ENCODE measurements around the gene GPATCH1.

GPATCH1 gene

GRCh38 chr19:33168528-33168927 is 87.5 kb downstream of the GPATCH1 start:
- Mint-ChIP-seq H3K4me1 (peaks cover 10% of the 10 kb centered on the region), H3K27ac (no peak overlapping the region), H3K36me3 (peaks cover 25% of the 10 kb centered on the region), H3K9me3 (peaks cover 12% of the 10 kb centered on the region), H3K27me3 (no peaks in the 10 kb centered on the region), H3K4me3 (no peak overlapping the region)
- DNase-seq (ENCODE audit: low spot score in 2 of 2) (no peak), ATAC-seq (ENCODE audit: low read depth) (no peak)

GRCh38 chr19:33171222-33171795 is 90.3 kb downstream of the GPATCH1 start:
- no peak overlapping the region for H3K4me3 Mint-ChIP-seq
- peaks cover 18% of the 10 kb centered on the region for H3K36me3 Mint-ChIP-seq
- no peak for ATAC-seq (ENCODE audit: low read depth)
- H3K27ac Mint-ChIP-seq: no peak overlapping the region
- DNase-seq (ENCODE audit: low spot score in 2 of 2): no peak
- no peaks in the 10 kb centered on the region for H3K27me3 Mint-ChIP-seq
- peaks cover 14% of the 10 kb centered on the region for H3K4me1 Mint-ChIP-seq
- peaks cover 12% of the 10 kb centered on the region for H3K9me3 Mint-ChIP-seq

DNA sequence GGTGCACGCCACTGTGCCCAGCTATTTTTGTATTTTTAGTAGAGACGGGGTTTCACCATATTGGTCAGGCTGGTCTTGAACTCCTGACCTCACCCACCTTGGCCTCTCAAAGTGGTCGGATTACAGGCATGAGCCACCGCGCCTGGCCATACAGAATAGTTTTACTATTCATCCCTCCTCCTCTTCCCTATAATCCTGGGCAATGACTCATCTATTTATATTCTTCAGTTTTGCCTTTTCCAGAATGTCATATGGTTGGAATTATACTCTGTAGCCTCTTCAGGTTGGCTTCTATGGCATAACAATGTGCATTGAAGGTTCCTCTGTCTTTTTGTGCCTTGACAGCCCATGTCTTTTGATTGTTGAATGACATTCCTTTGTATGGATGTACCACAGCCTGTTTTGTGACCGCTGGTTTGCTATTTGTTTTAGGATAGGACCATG is 91.0 kb downstream of the GPATCH1 start:
- Mint-ChIP-seq H3K4me1 (peaks cover 17% of the 10 kb centered on the region), H3K4me3 (no peak overlapping the region), H3K27ac (peak overlapping the region; percentile 15), H3K36me3 (peaks cover 18% of the 10 kb centered on the region), H3K9me3 (peaks cover 12% of the 10 kb centered on the region), H3K27me3 (no peaks in the 10 kb centered on the region)
- no peak for DNase-seq (ENCODE audit: low spot score in 2 of 2)
- ATAC-seq (ENCODE audit: low read depth): no peak

- DNase-seq (ENCODE audit: low spot score in 2 of 2) (no peak), ATAC-seq (ENCODE audit: low read depth) (no peak)
- no peak overlapping the region for H3K4me3 Mint-ChIP-seq
- H3K27me3 Mint-ChIP-seq: no peaks in the 10 kb centered on the region
- peaks cover 5% of the 10 kb centered on the region for H3K36me3 Mint-ChIP-seq
- no peak overlapping the region for H3K27ac Mint-ChIP-seq
- H3K4me1 Mint-ChIP-seq: peaks cover 24% of the 10 kb centered on the region
- peaks cover 1% of the 10 kb centered on the region for H3K9me3 Mint-ChIP-seq
Measured at GRCh38 chr19:33174186-33174585, 93.2 kb downstream of the GPATCH1 start.

DNA sequence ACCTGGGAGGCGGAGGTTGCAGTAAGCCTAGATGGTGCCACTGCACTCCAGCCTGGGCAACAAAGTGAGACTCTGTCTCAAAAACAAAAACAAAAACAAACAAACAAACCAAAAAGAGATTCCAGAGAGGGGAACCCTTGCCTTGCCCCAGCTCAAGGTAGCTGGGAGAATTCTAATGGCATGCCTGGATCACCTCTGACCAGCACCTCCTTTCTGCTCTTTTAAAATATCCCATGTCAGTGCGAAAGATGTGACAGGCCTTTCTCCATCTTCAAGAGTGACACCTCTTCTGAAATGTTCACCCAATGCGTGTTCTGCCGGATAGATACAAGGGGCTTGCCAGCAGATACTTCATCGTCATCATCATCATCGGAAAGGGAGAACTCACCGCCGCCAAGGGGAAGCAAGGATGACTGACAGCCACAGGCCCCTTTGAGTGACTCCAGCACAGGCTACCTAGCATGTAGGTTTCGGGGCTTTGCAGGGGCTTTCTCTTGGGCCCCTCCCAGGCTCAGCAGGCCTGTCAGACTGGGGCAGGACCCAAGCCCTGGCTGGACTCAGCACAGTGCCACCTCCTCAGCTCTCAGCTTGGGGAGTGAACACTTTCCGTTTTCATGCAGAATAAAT is 94.3 kb downstream of the GPATCH1 start:
- peak overlapping the region; percentile 100 for H3K27ac Mint-ChIP-seq

DNA sequence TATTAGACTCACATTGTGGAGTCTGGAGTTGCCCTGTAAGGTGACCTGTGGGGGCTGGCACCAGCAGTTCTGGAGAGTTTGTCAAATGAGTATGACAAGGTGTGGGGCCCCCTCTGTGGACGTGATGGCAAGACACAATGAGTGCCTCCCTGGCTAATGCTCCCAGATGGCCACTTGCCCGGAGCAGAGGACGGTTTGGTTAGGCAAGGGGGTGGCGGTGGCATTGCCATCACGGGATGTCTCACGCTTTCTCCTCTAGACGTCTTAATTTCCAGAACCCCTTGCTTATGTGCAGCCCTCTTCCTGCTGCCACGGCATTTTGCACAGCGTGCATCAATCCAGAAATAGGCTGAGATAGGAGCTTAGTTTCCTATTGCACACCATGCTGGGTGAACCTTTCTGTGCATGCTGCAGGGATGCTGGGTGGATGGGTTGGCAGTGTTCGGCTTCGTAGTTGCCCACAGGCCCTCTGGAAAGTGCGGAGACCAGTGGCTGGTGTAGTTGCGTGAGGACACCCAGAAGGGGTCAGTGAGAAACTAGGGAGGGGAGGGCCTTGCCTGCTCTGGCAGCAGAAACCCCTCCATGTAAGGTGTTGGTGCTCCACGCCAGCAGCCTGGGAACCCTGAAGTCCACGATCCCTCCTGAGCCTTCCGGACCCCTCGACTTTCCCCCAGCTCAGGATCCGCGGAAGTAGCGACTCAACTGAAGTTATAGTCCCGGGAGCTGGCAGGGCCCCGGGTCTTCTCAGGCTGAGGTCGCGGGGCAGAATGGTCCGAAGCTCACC is 95.1 kb downstream of the GPATCH1 start:
- H3K27ac Mint-ChIP-seq: peak overlapping the region; percentile 100
- H3K4me3 Mint-ChIP-seq: peak overlapping the region; percentile 94
- H3K36me3 Mint-ChIP-seq: peaks cover 2% of the 10 kb centered on the region
- peaks cover 22% of the 10 kb centered on the region for H3K4me1 Mint-ChIP-seq
- no peaks in the 10 kb centered on the region for H3K27me3 Mint-ChIP-seq
- peaks cover 1% of the 10 kb centered on the region for H3K9me3 Mint-ChIP-seq
- ATAC-seq (ENCODE audit: low read depth) (no peak), DNase-seq (ENCODE audit: low spot score in 2 of 2) (no peak)

More for the DNA sequence above, 94.3 kb downstream of the GPATCH1 start:
- H3K9me3 Mint-ChIP-seq: peaks cover 1% of the 10 kb centered on the region
- no peaks in the 10 kb centered on the region for H3K27me3 Mint-ChIP-seq
- peak overlapping the region; percentile 94 for H3K4me3 Mint-ChIP-seq
- DNase-seq (ENCODE audit: low spot score in 2 of 2): no peak
- H3K4me1 Mint-ChIP-seq: peaks cover 22% of the 10 kb centered on the region
- no peak for ATAC-seq (ENCODE audit: low read depth)
- peaks cover 2% of the 10 kb centered on the region for H3K36me3 Mint-ChIP-seq

DNA sequence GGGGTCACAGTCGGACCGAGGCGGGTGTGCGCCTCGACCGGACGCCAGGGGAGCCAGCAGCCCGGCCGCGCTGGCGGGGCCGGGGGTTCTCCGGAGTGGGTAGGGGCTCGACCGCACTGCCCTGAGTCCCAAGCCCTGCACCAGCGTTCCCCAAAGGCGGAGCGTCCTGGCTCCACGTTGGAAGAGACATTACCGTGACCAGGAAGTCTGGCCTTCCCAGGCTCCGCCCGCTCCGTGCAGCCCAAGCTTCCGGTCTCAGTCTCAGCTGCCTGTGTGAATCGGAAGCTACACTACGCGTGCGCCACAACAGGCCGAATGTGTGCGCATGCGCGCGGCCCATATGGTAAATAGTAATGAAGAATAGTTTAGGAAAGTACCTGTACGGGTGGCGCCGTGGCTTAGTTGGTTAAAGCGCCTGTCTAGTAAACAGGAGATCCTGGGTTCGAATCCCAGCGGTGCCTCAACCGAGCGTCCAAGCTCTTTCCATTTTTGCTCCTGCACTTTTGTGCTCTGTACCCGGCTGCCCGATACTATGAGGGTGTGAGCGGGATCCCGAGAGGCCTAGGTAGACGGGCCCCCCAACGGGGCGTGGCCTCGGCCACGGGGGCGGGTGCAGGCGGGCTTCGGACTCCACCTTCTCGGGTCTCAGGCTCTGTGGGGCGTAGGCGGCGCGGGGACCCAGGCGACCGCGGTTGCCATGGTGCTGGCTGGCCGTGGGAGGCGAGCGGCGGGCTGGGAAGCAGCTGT is 95.9 kb downstream of the GPATCH1 start:
- Mint-ChIP-seq H3K4me3 (peak overlapping the region; percentile 94), H3K27ac (peak overlapping the region; percentile 100), H3K36me3 (peaks cover 2% of the 10 kb centered on the region), H3K4me1 (peaks cover 22% of the 10 kb centered on the region), H3K27me3 (no peaks in the 10 kb centered on the region), H3K9me3 (peaks cover 1% of the 10 kb centered on the region)
- ATAC-seq (ENCODE audit: low read depth) (peak; percentile 71), DNase-seq (ENCODE audit: low spot score in 2 of 2) (peak; percentile 82 to 100)

DNA sequence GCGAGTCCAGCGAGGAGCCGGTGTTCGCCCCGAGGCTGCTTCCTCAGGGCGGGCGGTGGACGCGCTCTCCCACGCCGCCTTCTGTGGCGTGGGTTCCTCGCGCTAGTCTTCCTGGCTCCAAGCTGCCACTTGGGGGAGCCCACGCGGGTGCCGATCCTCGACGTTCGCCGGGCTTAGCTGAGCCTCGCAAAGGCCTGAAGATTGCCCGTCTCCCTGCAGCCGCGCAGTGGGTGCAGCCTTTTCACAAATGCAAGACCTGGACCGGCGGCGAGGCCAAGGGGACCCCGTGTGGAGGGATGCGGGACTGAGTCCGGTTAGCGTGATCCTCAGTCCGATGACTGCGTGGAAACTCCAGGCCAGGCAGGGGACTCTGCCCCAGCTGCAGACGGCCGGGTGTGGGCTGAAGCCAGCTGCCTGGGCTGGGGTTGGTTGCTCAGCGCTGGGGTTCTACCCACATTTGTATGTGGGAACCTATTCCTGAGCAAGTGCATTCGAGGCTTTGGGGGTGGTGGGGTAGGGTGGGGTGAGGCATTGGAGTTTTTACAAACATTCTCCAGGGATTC is 96.5 kb downstream of the GPATCH1 start:
- DNase-seq (ENCODE audit: low spot score in 2 of 2) (no peak), ATAC-seq (ENCODE audit: low read depth) (peak; percentile 63)
- H3K27me3 Mint-ChIP-seq: no peaks in the 10 kb centered on the region
- H3K4me3 Mint-ChIP-seq: peak overlapping the region; percentile 94
- H3K4me1 Mint-ChIP-seq: peaks cover 21% of the 10 kb centered on the region
- peaks cover 1% of the 10 kb centered on the region for H3K9me3 Mint-ChIP-seq
- peaks cover 1% of the 10 kb centered on the region for H3K36me3 Mint-ChIP-seq
- H3K27ac Mint-ChIP-seq: peak overlapping the region; percentile 100
